Measurements from ENCODE around the gene NFIX.

DNA sequence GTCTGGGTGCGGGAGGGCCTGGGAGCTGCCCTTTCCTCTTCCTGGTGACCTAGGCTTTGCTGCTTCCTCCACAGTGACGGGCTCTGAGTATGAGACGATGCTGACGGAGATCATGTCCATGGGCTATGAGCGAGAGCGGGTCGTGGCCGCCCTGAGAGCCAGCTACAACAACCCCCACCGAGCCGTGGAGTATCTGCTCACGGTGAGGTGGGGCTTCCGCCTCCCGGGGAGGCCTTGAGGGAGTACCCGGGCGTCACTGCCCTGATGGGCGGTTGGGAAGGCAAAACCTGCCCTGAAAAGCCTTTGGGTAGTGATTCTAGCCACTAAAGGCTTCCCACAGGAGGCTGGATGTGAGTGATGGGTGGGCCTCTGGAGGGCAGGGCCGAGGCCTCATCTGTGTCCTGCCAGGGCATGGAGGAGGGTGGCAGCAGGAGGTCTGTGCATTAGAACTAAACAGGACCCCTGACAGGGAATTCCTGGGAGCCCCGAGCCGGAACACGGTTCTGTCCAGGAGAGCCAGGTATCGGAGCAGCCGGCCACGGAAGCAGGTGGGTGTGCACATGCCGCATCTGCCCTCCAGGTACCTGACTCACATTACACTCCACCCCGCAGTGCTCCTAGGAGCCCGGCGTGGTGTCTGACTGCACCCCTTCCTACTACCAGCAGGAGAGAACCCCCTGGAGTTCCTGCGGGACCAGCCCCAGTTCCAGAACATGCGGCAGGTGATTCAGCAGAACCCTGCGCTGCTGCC is 46.5 kb upstream of the NFIX start:
- TF ChIP-seq, protein P1, sequence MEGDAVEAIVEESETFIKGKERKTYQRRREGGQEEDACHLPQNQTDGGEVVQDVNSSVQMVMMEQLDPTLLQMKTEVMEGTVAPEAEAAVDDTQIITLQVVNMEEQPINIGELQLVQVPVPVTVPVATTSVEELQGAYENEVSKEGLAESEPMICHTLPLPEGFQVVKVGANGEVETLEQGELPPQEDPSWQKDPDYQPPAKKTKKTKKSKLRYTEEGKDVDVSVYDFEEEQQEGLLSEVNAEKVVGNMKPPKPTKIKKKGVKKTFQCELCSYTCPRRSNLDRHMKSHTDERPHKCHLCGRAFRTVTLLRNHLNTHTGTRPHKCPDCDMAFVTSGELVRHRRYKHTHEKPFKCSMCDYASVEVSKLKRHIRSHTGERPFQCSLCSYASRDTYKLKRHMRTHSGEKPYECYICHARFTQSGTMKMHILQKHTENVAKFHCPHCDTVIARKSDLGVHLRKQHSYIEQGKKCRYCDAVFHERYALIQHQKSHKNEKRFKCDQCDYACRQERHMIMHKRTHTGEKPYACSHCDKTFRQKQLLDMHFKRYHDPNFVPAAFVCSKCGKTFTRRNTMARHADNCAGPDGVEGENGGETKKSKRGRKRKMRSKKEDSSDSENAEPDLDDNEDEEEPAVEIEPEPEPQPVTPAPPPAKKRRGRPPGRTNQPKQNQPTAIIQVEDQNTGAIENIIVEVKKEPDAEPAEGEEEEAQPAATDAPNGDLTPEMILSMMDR (IDR thresholded peaks at IDR 0.05 in 4 of 5, conservative IDR thresholded peaks at IDR 0.05 in 1 of 5), result no peak
- TF ChIP-seq POLR2A (IDR thresholded peaks at IDR 0.05), result no peak

All from gastrocnemius medialis (tissue), 4 donors.